AG04449 (cell line): ENCODE measurements around the gene PIR.

Experiments
- CTCF ChIA-PET: fragments of 350-600 bp; formaldehyde crosslinking; extraction: SDS; loops from one replicate; lab custom pipeline; 2021; ENCODE audit warnings: antibody characterized with exemption; lab: Yijun Ruan, JAX
- POLR2A ChIA-PET: fragments of 400-600, 350-600 bp; formaldehyde crosslinking; extraction: SDS; loops from one replicate; lab custom pipeline; 2020; ENCODE audit warnings: antibody characterized with exemption, inconsistent platforms; lab: Yijun Ruan, JAX
- DNase-seq: peaks from one replicate; pipeline ENCODE4 v3.0.0-alpha.2; 2010; ENCODE audit warnings: low read depth, low spot score
- H3K4me3 ChIP-seq: 2 replicates; pipeline ENCODE4 v1.5.1; 2011; ENCODE audit warnings: low read depth, mild to moderate bottlenecking, control low read depth, low read length
- CTCF ChIP-seq: IDR thresholded peaks from one replicate; pipeline ENCODE4 v1.5.1; 2011; ENCODE audit warnings: mild to moderate bottlenecking, moderate library complexity, low read length, control low read depth, inconsistent platforms; ENCODE audit not compliant: insufficient read depth; ENCODE audit errors: missing control alignments

The PIR gene

GRCh38 chrX:15522464-15522863 lies 29.3 kb upstream of the PIR start:
- ChIA-PET CTCF (interaction anchor here (1.2 kb wide), 1 partner anchor 51 kb away, joined by 3 read pairs; no protein-coding TSS in a partner anchor), POLR2A (no interaction called here)
- no peak for DNase-seq
- H3K4me3 ChIP-seq: no peak overlapping the region
- no peak for TF ChIP-seq CTCF

GRCh38 chrX:15515931-15516330 lies 22.8 kb upstream of the PIR start:
- ChIA-PET CTCF (no interaction called here), POLR2A (no interaction called here)
- DNase-seq: no peak

GRCh38 chrX:15514279-15514678 lies 21.1 kb upstream of the PIR start:
- no peak for DNase-seq
- TF ChIP-seq CTCF: no peak
- ChIA-PET POLR2A (no interaction called here), CTCF (no interaction called here)
- H3K4me3 ChIP-seq: no peak overlapping the region

More at GRCh38 chrX:15515931-15516330, 22.8 kb upstream of the PIR start:
- TF ChIP-seq CTCF: no peak
- no peak overlapping the region for H3K4me3 ChIP-seq

- CTCF ChIA-PET: interaction anchor here (1.0 kb wide), 1 partner anchor 162 kb away, joined by 7 read pairs; no protein-coding TSS in a partner anchor
- no peak overlapping the region for H3K4me3 ChIP-seq
- POLR2A ChIA-PET: no interaction called here
- TF ChIP-seq CTCF: no peak
- no peak for DNase-seq
These were observed 19.4 kb upstream of the PIR start for GRCh38 chrX:15512401-15512965.

- TF ChIP-seq CTCF: no peak
- no peak overlapping the region for H3K4me3 ChIP-seq
- ChIA-PET POLR2A (no interaction called here), CTCF (no interaction called here)
- DNase-seq: no peak
These were observed 18.4 kb upstream of the PIR start for GRCh38 chrX:15511563-15511962.

- no peak overlapping the region for H3K4me3 ChIP-seq
- DNase-seq: no peak
- ChIA-PET CTCF (no interaction called here), POLR2A (no interaction called here)
- TF ChIP-seq CTCF: no peak
These were observed 16.7 kb upstream of the PIR start for GRCh38 chrX:15509845-15510244.
